ENCODE data around the gene CRMP1. TPM values are rescaled to one million over a fixed set of nuclear protein-coding genes. Genes with fewer than 3 reads are reported as not detected.
A peak's percentile ranks its signal among the peaks of the same experiment; 100 is the strongest.
"Not testable (repeated sequence)": the region's sequence is repeated elsewhere in the genome, so short reads cannot be mapped to it uniquely, and the experiment has no call there.

The CRMP1 gene
- total RNA-seq, 1 experiment from 2014 or later, result 106 TPM

GRCh38 chr4:5865896-5866599 lies 26.8 kb downstream of the CRMP1 start:
- no peak overlapping the region for H3K4me3 ChIP-seq (ENCODE audit: insufficient read depth, low read depth, low read length)
- H3K36me3 ChIP-seq (replicated peaks; ENCODE audit: control insufficient read depth, insufficient read depth, low read length), result peaks cover 10% of the 10 kb centered on the region
- H3K27me3 ChIP-seq (ENCODE audit: control insufficient read depth, insufficient read depth, low read length), result no peaks in the 10 kb centered on the region
- no peak for DNase-seq

GRCh38 chr4:5863461-5864113 lies 29.3 kb downstream of the CRMP1 start:
- Histone ChIP-seq H3K27me3 (ENCODE audit: control insufficient read depth, insufficient read depth, low read length) (no peaks in the 10 kb centered on the region), H3K4me3 (ENCODE audit: insufficient read depth, low read depth, low read length) (no peak overlapping the region), H3K36me3 (replicated peaks; ENCODE audit: control insufficient read depth, insufficient read depth, low read length) (peaks cover 16% of the 10 kb centered on the region)
- DNase-seq, result no peak

GRCh38 chr4:5858020-5858769 lies 34.7 kb downstream of the CRMP1 start:
- no peak for DNase-seq
- H3K36me3 ChIP-seq (replicated peaks; ENCODE audit: control insufficient read depth, insufficient read depth, low read length), result peaks cover 21% of the 10 kb centered on the region

GRCh38 chr4:5857199-5857598 lies 35.7 kb downstream of the CRMP1 start:
- peaks cover 22% of the 10 kb centered on the region for H3K36me3 ChIP-seq (replicated peaks; ENCODE audit: control insufficient read depth, insufficient read depth, low read length)

More at GRCh38 chr4:5858020-5858769, 34.7 kb downstream of the CRMP1 start:
- no peaks in the 10 kb centered on the region for H3K27me3 ChIP-seq (ENCODE audit: control insufficient read depth, insufficient read depth, low read length)
- no peak overlapping the region for H3K4me3 ChIP-seq (ENCODE audit: insufficient read depth, low read depth, low read length)

GRCh38 chr4:5856362-5856761 lies 36.5 kb downstream of the CRMP1 start:
- not testable (repeated sequence) for H3K27me3 ChIP-seq (ENCODE audit: control insufficient read depth, insufficient read depth, low read length); DNase-seq; H3K4me3 ChIP-seq (ENCODE audit: insufficient read depth, low read depth, low read length)
- H3K36me3 ChIP-seq (replicated peaks; ENCODE audit: control insufficient read depth, insufficient read depth, low read length), result peaks cover 27% of the 10 kb centered on the region

More at GRCh38 chr4:5857199-5857598, 35.7 kb downstream of the CRMP1 start:
- H3K27me3 ChIP-seq (ENCODE audit: control insufficient read depth, insufficient read depth, low read length), result no peaks in the 10 kb centered on the region
- DNase-seq, result no peak
- H3K4me3 ChIP-seq (ENCODE audit: insufficient read depth, low read depth, low read length), result no peak overlapping the region

- Histone ChIP-seq H3K4me3 (ENCODE audit: insufficient read depth, low read depth, low read length) (no peak overlapping the region), H3K36me3 (replicated peaks; ENCODE audit: control insufficient read depth, insufficient read depth, low read length) (peaks cover 28% of the 10 kb centered on the region), H3K27me3 (ENCODE audit: control insufficient read depth, insufficient read depth, low read length) (no peaks in the 10 kb centered on the region)
- DNase-seq, result no peak
These were observed 38.0 kb downstream of the CRMP1 start for GRCh38 chr4:5854929-5855328.

- H3K36me3 ChIP-seq (replicated peaks; ENCODE audit: control insufficient read depth, insufficient read depth, low read length), result peaks cover 41% of the 10 kb centered on the region
- no peak for DNase-seq
- no peak overlapping the region for H3K4me3 ChIP-seq (ENCODE audit: insufficient read depth, low read depth, low read length)
- H3K27me3 ChIP-seq (ENCODE audit: control insufficient read depth, insufficient read depth, low read length), result no peaks in the 10 kb centered on the region
These were observed 40.2 kb downstream of the CRMP1 start for GRCh38 chr4:5852523-5853202.

- no peak for DNase-seq
- Histone ChIP-seq H3K4me3 (ENCODE audit: insufficient read depth, low read depth, low read length) (no peak overlapping the region), H3K36me3 (replicated peaks; ENCODE audit: control insufficient read depth, insufficient read depth, low read length) (peaks cover 47% of the 10 kb centered on the region), H3K27me3 (ENCODE audit: control insufficient read depth, insufficient read depth, low read length) (no peaks in the 10 kb centered on the region)
These were observed 41.1 kb downstream of the CRMP1 start for GRCh38 chr4:5851637-5852301.

GRCh38 chr4:5845035-5845905 lies 47.6 kb downstream of the CRMP1 start:
- no peak overlapping the region for H3K4me3 ChIP-seq (ENCODE audit: insufficient read depth, low read depth, low read length)
- H3K27me3 ChIP-seq (ENCODE audit: control insufficient read depth, insufficient read depth, low read length), result no peaks in the 10 kb centered on the region
- DNase-seq, result no peak
- peaks cover 35% of the 10 kb centered on the region for H3K36me3 ChIP-seq (replicated peaks; ENCODE audit: control insufficient read depth, insufficient read depth, low read length)

GRCh38 chr4:5843573-5844530 lies 49.0 kb downstream of the CRMP1 start:
- H3K27me3 ChIP-seq (ENCODE audit: control insufficient read depth, insufficient read depth, low read length), result no peaks in the 10 kb centered on the region

GRCh38 chr4:5842456-5842855 lies 50.4 kb downstream of the CRMP1 start:
- DNase-seq, result no peak
- Histone ChIP-seq H3K36me3 (replicated peaks; ENCODE audit: control insufficient read depth, insufficient read depth, low read length) (peaks cover 30% of the 10 kb centered on the region), H3K27me3 (ENCODE audit: control insufficient read depth, insufficient read depth, low read length) (no peaks in the 10 kb centered on the region), H3K4me3 (ENCODE audit: insufficient read depth, low read depth, low read length) (no peak overlapping the region)

More at GRCh38 chr4:5843573-5844530, 49.0 kb downstream of the CRMP1 start:
- Histone ChIP-seq H3K36me3 (replicated peaks; ENCODE audit: control insufficient read depth, insufficient read depth, low read length) (peaks cover 29% of the 10 kb centered on the region), H3K4me3 (ENCODE audit: insufficient read depth, low read depth, low read length) (no peak overlapping the region)
- DNase-seq, result no peak

GRCh38 chr4:5839751-5840674 lies 52.9 kb downstream of the CRMP1 start:
- H3K36me3 ChIP-seq (replicated peaks; ENCODE audit: control insufficient read depth, insufficient read depth, low read length), result peaks cover 40% of the 10 kb centered on the region
- no peaks in the 10 kb centered on the region for H3K27me3 ChIP-seq (ENCODE audit: control insufficient read depth, insufficient read depth, low read length)
- DNase-seq, result peak; percentile 57
- H3K4me3 ChIP-seq (ENCODE audit: insufficient read depth, low read depth, low read length), result no peak overlapping the region

Data from H7 (cell line).